H1 (cell line): ENCODE data around the gene ABCA13. TPM values are rescaled to one million over a fixed set of nuclear protein-coding genes. Genes with fewer than 3 reads are reported as not detected.

ENCODE experiments used
- CHD2 ChIP-seq: IDR thresholded peaks from 2 replicates; pipeline ENCODE4 v1.6.1; 2012; ENCODE audit warnings: low read length, improper control_type of control experiment
- FOSL1 ChIP-seq: IDR thresholded peaks from 2 replicates; pipeline ENCODE4 v1.6.1; 2011; ENCODE audit warnings: mild to moderate bottlenecking, low read depth, low read length, moderate library complexity; ENCODE audit not compliant: insufficient read depth
- GTF2F1 ChIP-seq: IDR thresholded peaks from 2 replicates; pipeline ENCODE4 v1.6.1; 2012; ENCODE audit warnings: low read depth, low read length, improper control_type of control experiment, borderline replicate concordance
- KDM5A ChIP-seq: fragments of 200-600 bp; IDR thresholded peaks from 2 replicates; pipeline ENCODE4 v1.7.1; 2012; ENCODE audit warnings: mild to moderate bottlenecking, low read length, inconsistent platforms, mixed read lengths
- RAD21 ChIP-seq, 2 experiments: IDR thresholded peaks in 1 of 2; conservative IDR thresholded peaks in 1 of 2; 2 replicates each; pipeline ENCODE4 v1.6.1; 2011; ENCODE audit warnings: low read depth in 2 of 2, low read length in 2 of 2, improper control_type of control experiment in 1 of 2, inconsistent platforms in 1 of 2, mild to moderate bottlenecking in 1 of 2, moderate library complexity in 1 of 2
- RXRA ChIP-seq: IDR thresholded peaks from 2 replicates; pipeline ENCODE4 v1.6.1; 2011; ENCODE audit warnings: low read depth, mild to moderate bottlenecking, low read length, moderate library complexity; ENCODE audit not compliant: insufficient read depth
- TBP ChIP-seq: IDR thresholded peaks from 2 replicates; pipeline ENCODE4 v1.6.1; 2011; ENCODE audit warnings: low read depth, low read length, improper control_type of control experiment
- polyA plus RNA-seq, 7 experiments: library from polyadenylated mRNA; depleted of rRNA in 3 of 7; stranded (reverse) in 5 of 7; unstranded in 2 of 7; fragments of >200 nt in 5 of 7; fragments of 200-250 nt in 2 of 7; gene quantifications; 1 replicate in 5 of 7; 2 replicates in 1 of 7; 4 replicates in 1 of 7; pipeline versions ENCODE4 v1.2.1 to v1.2.3, GENCODE V29; 2011 to 2013; ENCODE audit warnings: missing spikeins in 2 of 7, mixed read lengths in 2 of 7
- total RNA-seq: library from RNA; stranded (reverse); fragmentation: NEBNext Ultra II Directional; extraction: Animal tissue kit (Norgen Biotek cat#: 25700); gene quantifications from 2 replicates; pipeline ENCODE4 v1.2.1, GENCODE V29; 2021

Gene ABCA13
- total and polyA plus RNA-seq, 2 of the 8 experiments (the other 6 are each of a cell fraction or from before 2014, with no cell fraction given) = 0.07 to 0.09 TPM

DNA sequence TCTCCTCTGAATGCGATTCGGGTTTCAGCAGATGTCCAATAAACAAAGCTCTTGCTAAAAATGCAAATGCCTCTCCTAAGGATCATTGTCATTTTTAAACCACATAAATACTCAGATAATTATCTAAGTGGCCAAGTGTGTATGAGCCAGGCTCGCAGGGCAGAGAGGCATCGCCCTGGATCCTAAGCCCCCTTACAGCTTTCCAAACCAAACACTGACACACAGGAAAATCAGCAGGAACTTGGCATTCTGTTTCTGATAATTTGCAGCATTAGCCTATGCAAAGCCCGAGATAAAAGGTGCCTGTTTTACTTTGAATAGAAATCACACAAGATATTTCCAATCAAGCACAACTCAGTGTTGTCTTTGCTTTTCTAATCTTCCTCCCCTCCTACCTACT, 134.4 kb downstream of the ABCA13 start (continued):
- TF ChIP-seq GTF2F1 = no peak
- TF ChIP-seq TBP = no peak
- TF ChIP-seq KDM5A = no peak
- no peak for TF ChIP-seq RAD21 (IDR thresholded peaks at IDR 0.05 in 1 of 2, conservative IDR thresholded peaks at IDR 0.05 in 1 of 2; ENCODE audit: low read depth in 2 of 2, low read length in 2 of 2)
- no peak for TF ChIP-seq RXRA
- TF ChIP-seq CHD2 = no peak
- TF ChIP-seq FOSL1 = no peak
